ENCODE data around the gene FTL. TPM values are rescaled to one million over a fixed set of nuclear protein-coding genes. Genes with fewer than 3 reads are reported as not detected.
A peak's percentile ranks its signal among the peaks of the same experiment; 100 is the strongest.

FTL gene
- total RNA-seq, 1 donor from 2014 or later: 7,736 TPM

DNA sequence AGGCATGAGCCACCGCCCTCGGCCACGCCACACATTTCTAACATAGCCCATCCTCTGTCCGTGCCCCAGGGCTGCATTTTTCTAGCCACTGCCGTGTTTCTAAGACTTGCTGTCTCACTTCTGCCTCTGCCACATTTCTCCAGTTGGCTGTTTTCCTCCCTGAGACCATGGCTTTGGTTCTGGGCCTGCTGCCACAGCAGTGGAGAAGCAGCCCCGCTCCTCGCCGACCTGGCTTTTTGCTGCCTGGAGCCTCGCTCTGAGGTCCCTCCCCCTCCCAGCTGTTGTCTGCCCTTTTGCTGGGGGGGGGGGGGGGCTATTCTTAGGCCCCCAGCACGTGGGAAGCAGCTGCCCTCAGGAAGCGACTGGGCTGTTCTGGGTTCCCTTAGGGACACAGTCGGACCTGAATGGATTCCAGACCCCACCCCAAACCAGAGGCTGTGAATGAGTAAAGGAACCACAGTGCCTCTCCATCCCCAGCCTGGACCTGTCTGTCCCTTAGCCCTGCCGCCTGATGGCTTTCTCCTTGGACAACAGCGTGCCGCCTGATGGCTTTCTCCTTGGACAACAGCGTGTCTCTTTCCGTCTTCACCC is 24.7 kb downstream of the FTL start:
- H3K9me3 ChIP-seq: no peaks in the 10 kb centered on the region
- no peak for DNase-seq (ENCODE audit: low spot score in 2 of 2)
- H3K27me3 ChIP-seq: no peaks in the 10 kb centered on the region
- intact Hi-C loops (cut with DNase I): loop anchor here (5.0 kb wide), 1 partner anchor 158 kb away; no protein-coding TSS in a partner anchor
- H3K27ac ChIP-seq: peak overlapping the region; percentile 24 to 94
- no peak overlapping the region for H3K4me3 ChIP-seq
- TF ChIP-seq, protein P1, sequence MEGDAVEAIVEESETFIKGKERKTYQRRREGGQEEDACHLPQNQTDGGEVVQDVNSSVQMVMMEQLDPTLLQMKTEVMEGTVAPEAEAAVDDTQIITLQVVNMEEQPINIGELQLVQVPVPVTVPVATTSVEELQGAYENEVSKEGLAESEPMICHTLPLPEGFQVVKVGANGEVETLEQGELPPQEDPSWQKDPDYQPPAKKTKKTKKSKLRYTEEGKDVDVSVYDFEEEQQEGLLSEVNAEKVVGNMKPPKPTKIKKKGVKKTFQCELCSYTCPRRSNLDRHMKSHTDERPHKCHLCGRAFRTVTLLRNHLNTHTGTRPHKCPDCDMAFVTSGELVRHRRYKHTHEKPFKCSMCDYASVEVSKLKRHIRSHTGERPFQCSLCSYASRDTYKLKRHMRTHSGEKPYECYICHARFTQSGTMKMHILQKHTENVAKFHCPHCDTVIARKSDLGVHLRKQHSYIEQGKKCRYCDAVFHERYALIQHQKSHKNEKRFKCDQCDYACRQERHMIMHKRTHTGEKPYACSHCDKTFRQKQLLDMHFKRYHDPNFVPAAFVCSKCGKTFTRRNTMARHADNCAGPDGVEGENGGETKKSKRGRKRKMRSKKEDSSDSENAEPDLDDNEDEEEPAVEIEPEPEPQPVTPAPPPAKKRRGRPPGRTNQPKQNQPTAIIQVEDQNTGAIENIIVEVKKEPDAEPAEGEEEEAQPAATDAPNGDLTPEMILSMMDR (IDR thresholded peaks at IDR 0.05): no peak
- peaks cover 34 to 46% of the 10 kb centered on the region in 2 donors for H3K36me3 ChIP-seq
- peaks cover 21 to 25% of the 10 kb centered on the region in 2 donors for H3K4me1 ChIP-seq

DNA sequence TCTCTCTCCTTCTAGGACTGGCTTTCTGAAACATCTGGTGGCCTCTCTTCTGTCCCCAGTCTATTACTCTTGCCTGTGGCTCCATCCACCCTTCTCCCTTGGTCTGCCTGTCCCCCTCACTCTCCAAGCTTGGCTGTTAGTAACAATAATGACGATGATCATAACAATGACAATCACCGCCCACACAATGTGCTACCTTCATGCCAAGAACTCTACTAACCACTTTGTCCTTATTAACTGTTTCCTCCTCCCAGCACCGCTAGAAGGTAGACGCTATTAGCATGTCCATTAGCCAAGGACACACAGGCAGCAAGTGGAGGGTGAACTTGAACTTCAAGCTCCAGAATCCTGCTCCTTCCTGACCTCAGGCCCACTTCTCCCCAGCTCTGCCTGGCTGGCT is 25.3 kb downstream of the FTL start:
- peak overlapping the region; percentile 24 to 94 for H3K27ac ChIP-seq
- DNase-seq (ENCODE audit: low spot score in 2 of 2): no peak
- peaks cover 28 to 40% of the 10 kb centered on the region in 2 donors for H3K36me3 ChIP-seq
- intact Hi-C loops (cut with DNase I): loop anchor here (5.0 kb wide), 1 partner anchor 157 kb away; no protein-coding TSS in a partner anchor
- H3K9me3 ChIP-seq: no peaks in the 10 kb centered on the region
- no peaks in the 10 kb centered on the region for H3K27me3 ChIP-seq
- peaks cover 21 to 26% of the 10 kb centered on the region in 2 donors for H3K4me1 ChIP-seq
- H3K4me3 ChIP-seq: no peak overlapping the region
- TF ChIP-seq, protein P1 (IDR thresholded peaks at IDR 0.05): no peak

DNA sequence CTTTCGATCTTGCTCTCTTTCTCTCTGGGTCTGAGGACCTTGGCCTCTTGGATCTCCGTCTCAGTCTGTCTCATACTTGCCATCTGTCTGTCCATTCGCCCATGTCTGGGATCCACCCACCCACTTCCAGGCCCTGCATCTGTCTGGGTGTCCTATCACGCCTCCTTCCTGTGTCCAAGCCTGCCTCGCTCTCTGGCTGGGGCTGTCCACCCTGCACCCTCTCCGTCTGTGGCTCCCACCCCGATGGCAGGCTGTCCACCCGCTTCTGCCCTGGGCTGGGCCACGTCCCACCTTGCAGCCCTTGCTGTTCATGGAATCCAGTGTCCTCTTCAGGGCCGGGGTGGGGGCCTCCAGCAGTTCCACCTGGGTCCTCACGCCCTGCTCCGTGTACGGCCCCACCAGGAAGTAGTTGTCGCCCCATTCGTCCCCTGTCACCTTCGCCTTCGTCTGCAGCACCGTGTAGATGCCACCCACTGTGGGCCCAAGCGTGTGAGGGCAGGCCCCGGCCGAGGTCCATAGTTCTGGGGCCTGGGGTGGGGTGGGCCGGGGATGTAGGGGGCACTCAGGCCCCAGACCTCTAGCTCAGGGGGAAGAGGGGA is 26.0 kb downstream of the FTL start:
- TF ChIP-seq, protein P1 (IDR thresholded peaks at IDR 0.05): no peak
- peak overlapping the region in 1 of 2 donors; percentile 94 for H3K27ac ChIP-seq
- intact Hi-C loops (cut with DNase I): loop anchor here (5.0 kb wide), 1 partner anchor 156 kb away; no protein-coding TSS in a partner anchor

DNA sequence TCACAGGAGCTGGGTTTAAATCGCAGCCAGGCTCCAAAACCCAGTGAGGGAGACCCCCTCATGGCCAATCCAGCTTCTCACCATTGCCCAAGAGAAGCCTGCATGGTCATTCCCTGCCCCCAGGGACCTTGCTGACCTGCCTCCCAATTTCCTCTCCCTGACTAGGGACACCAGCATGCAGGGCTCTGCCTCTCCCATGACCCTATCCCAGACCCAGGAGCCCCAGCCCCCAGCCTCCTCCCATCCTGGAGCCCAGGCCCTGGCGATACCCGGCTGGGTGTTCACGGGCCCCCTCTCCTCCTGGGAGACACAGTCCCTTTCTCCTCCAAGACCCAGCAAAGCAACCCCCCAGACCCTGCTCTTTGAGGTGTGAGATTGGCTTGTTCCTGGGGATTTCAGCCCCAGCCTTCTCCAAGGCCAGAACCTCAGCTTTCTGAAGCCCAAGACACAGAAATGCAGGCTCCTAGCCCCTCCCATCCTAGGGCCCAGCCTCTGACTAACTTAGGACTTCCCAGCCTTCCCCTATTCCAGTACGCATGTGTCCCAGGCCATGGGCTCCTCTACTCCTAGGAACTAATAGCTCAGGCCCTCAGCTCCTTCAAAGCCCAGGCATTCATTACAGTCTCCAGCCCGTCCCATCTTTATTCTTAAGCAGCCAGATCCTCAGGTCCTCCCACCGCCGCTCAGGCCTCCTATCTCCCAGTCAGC is 26.9 kb downstream of the FTL start:
- no peaks in the 10 kb centered on the region for H3K27me3 ChIP-seq
- intact Hi-C loops (cut with DNase I): loop anchor here (2.0 to 5.0 kb wide), 2 partner anchors 27 to 155 kb away; partner anchors contain the start of gene FTL
- peak in 1 of 2 donors; percentile 89 for DNase-seq (ENCODE audit: low spot score in 2 of 2)
- H3K9me3 ChIP-seq: no peaks in the 10 kb centered on the region
- TF ChIP-seq, protein P1 (IDR thresholded peaks at IDR 0.05): no peak
- H3K36me3 ChIP-seq: peaks cover 13 to 26% of the 10 kb centered on the region in 2 donors
- H3K27ac ChIP-seq: peak overlapping the region; percentile 94
- H3K4me3 ChIP-seq: peak overlapping the region; percentile 58 to 81
- peaks cover 21 to 26% of the 10 kb centered on the region in 2 donors for H3K4me1 ChIP-seq

More for the DNA sequence above, 26.0 kb downstream of the FTL start:
- Histone ChIP-seq H3K27me3 (no peaks in the 10 kb centered on the region), H3K4me1 (peaks cover 21 to 26% of the 10 kb centered on the region in 2 donors), H3K4me3 (peak overlapping the region; percentile 58 to 81), H3K9me3 (no peaks in the 10 kb centered on the region), H3K36me3 (peaks cover 21 to 34% of the 10 kb centered on the region in 2 donors)
- DNase-seq (ENCODE audit: low spot score in 2 of 2): no peak

DNA sequence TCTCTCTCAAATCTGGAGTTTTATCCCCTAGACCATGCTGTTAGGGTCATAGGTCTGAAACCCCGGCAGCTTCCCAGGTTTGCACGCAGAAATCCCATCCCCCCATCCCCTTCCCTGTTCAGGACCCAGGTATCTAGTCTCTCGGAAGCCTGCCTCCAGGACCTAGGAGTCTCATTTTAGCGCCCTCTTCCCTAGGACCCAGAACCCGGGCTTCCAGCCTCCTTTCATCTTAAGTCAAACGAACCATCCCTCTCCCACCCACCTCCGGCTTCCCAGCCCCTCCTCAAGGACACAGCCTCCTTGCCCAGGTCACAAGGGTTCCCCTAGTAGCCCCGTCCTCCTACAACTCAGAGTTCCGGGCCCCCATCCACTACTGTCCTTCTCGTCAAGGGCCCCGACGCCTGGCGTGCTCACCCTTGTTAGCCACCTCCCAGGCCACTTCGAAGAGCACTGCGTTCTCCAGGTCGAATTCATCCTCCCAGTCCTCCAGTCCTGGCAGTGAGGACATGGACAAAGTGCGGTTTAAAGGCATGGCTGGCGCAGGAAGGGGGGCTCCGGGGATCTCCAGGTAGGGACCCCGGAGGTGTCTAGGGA is 27.6 kb downstream of the FTL start:
- Histone ChIP-seq H3K9me3 (no peaks in the 10 kb centered on the region), H3K27me3 (no peaks in the 10 kb centered on the region), H3K4me1 (peaks cover 21 to 26% of the 10 kb centered on the region in 2 donors), H3K27ac (peak overlapping the region; percentile 94), H3K36me3 (peaks cover 10 to 21% of the 10 kb centered on the region in 2 donors), H3K4me3 (peak overlapping the region; percentile 58 to 81)
- intact Hi-C loops (cut with DNase I): loop anchor here (1.0 to 5.0 kb wide), 5 partner anchors 13 to 155 kb away; partner anchors contain the start of genes FTL, NUCB1 and SNRNP70
- TF ChIP-seq, protein P1 (IDR thresholded peaks at IDR 0.05): no peak
- no peak for DNase-seq (ENCODE audit: low spot score in 2 of 2)
